KOPT-K1 (cell line): Measurements from ENCODE around the gene CXorf49.
"Not testable (repeated sequence)": the region's sequence is repeated elsewhere in the genome, so short reads cannot be mapped to it uniquely, and the experiment has no call there.

Experiments
- H3K27ac ChIP-seq: fragments of 200-600 bp; sonication (generic); 2 replicates; pipeline ENCODE4 v1.5.1; 2016; ENCODE audit warnings: antibody characterized with exemption, mild to moderate bottlenecking, low read depth, low read length; ENCODE audit not compliant: poor library complexity, severe bottlenecking
- H3K36me3 ChIP-seq: fragments of 200-600 bp; sonication (generic); 2 replicates; pipeline ENCODE4 v1.5.1; 2017; ENCODE audit warnings: antibody characterized with exemption, mild to moderate bottlenecking, low read length, moderate library complexity; ENCODE audit not compliant: insufficient read depth
- H3K9me3 ChIP-seq: fragments of 200-600 bp; sonication (generic); 2 replicates; pipeline ENCODE4 v1.5.1; 2017; ENCODE audit warnings: antibody characterized with exemption, low read length, mild to moderate bottlenecking; ENCODE audit not compliant: insufficient read depth, poor library complexity, severe bottlenecking

Gene CXorf49

DNA sequence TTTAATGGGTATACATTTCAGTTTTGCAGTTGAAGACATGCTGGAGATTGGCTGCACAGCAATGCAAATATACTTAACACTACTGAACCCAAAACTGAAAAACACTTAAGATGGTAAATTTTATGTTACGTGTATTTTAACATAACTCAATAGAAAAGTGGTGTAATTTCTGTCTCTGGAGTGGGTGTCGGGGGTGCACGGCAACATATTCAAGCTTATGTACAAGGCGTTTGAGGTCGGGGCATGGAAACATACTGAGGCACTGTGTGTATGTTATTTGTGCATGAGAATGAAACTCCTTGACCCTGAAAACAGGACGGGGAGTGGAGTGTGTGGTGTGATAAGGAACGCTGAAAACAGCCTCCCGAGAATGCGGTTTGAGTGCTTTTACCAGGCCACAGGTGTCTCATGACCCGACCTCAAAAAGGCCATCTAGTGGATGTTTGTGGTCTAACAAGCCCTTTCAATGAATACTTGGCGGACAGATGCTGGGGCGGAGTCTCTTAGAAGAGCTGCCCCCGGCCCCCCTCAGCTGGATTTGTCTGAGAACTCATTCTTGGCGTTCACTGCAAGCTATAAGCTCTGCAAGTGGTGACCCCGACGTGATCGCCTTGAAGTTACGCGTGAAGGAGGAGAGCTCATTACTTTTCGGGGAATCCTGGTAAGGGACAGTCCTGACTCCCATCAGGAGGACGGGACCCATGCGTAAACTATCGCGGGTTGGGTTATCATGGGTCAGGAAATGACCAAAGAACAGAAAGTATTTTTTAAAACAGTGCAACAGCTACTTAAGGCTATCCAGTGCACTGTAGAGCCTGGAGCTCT lies 21.2 kb downstream of the CXorf49 start:
- H3K36me3 ChIP-seq, H3K27ac ChIP-seq, H3K9me3 ChIP-seq: not testable (repeated sequence)

DNA sequence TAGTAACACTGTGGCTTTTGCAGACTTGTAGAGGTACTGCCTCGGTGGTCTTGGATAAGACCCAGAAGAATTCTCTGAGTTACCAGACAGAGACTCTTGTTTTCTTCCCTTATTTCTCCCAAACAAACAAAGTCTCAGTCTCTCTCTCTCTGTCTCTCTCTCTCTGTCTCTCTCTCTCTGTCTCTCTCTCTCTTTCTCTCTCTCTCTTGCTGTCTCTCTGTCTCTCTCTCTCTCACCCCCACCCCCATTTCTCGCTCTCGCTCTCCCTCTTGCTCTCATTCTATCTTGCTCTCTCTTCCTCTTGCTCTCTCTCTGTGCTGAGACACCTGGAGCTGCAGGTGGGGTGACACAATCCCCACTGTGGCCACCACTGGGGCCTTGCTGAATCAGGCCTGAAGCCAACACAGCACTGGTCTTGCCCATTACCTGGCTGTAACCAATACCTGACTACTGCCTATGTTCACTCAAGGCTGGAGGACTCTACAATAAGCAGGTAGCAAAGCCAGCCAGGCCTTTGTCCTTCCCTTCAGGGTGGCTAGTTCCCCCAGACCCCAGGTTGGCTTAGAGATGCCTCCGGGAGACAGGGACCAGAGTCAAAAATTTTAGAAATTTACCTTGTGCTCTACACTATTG lies 38.4 kb downstream of the CXorf49 start:
- Histone ChIP-seq H3K9me3 (no peaks in the 10 kb centered on the region), H3K36me3 (no peaks in the 10 kb centered on the region), H3K27ac (no peak overlapping the region)

GRCh38 chrX:71677195-71677594 lies 40.9 kb downstream of the CXorf49 start:
- H3K9me3 ChIP-seq, H3K36me3 ChIP-seq, H3K27ac ChIP-seq: not testable (repeated sequence)

DNA sequence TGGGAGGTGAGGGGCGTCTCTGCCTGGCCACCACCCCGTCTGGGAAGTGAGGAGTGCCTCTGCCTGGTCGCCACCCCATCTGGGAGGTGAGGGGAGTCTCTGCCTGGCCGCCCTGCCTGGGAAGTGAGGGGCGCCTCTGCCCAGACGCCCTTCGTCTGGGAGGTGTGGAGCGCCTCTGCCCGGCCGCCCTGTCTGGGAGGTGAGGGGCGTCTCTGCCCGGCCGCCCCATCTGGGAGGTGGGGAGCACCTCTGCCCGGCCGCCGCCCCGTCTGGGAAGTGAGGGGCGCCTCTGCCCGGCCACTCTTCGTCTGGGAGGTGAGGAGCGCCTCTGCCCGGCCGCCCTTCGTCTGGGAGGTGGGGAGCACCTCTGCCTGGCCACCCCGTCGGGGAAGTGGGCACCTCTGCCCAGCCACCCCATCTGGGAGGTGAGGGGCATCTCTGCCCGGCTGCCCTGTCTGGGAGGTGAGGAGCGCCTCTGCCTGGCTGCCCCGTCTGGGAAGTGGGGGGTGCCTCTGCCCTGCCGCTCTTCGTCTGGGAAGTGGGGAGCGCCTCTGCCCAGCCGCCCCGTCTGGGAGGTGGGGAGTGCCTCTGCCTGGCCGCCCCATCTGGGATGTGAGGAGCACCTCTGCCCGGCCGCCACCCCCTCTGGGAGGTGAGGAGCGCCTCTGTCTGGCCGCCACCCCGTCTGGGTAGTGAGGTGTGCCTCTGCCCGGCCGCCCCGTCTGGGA lies 41.9 kb downstream of the CXorf49 start:
- H3K36me3 ChIP-seq, H3K27ac ChIP-seq, H3K9me3 ChIP-seq: not testable (repeated sequence)

- not testable (repeated sequence) for H3K27ac ChIP-seq, H3K36me3 ChIP-seq, H3K9me3 ChIP-seq
Observed at GRCh38 chrX:71675636-71676035, 42.4 kb downstream of the CXorf49 start.

DNA sequence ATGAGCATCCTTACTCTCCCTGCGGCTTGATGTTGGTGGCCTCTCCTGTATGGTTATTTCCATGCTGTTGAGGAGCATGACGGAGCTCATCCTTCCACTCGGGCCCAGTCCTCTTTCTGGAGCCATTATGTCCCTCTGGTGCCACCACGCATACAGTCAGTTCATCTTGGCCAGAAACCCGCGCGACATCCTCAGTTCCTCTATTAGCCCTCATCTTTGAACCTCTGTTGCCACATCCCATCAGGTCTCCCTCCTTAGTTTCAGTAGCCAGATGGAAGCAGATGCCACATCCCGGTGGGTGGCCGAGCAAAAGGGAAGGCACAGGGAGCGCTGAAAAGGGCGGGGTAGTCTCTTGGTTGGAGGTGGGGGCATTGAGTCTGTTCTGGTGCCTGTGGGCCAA lies 46.1 kb downstream of the CXorf49 start:
- Histone ChIP-seq H3K9me3 (no peaks in the 10 kb centered on the region), H3K36me3 (no peaks in the 10 kb centered on the region), H3K27ac (no peak overlapping the region)

DNA sequence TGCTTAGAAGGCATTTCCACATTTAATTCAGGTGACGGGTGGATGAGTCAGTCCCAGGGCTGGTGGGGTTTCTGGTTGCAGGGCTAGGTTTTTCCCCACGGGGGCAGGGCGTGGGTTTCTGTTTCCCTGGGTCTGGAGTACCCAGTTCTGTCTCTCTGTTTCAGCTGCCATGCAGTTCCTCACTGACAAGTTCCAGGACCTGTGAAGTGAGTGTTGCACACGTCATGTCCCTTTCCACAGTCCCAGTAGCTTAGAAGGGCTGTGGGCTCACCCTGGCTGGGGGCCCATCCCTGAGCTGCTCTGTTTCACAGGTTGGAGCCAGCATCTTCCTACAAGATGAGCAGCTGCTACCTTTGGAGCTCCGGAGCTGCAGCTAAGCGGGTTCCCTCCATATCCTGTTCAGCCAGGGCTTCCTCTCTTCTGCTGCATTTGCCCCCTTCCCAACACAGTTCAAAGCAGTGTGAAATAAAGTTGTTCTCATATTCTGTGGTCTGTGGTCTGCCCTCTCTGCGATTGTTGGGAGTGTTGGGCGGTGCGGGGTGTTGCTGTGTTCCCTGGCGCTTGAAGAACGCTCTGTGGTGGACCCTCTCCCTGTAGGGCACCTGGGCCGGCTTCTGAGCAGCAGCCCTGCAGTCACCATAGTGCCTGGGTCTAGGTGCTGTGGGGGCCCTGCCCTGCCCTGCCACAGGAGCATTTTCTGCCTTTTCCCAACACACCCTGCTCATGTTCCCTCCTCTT lies 46.9 kb downstream of the CXorf49 start:
- Histone ChIP-seq H3K9me3 (no peaks in the 10 kb centered on the region), H3K27ac (no peak overlapping the region), H3K36me3 (no peaks in the 10 kb centered on the region)

DNA sequence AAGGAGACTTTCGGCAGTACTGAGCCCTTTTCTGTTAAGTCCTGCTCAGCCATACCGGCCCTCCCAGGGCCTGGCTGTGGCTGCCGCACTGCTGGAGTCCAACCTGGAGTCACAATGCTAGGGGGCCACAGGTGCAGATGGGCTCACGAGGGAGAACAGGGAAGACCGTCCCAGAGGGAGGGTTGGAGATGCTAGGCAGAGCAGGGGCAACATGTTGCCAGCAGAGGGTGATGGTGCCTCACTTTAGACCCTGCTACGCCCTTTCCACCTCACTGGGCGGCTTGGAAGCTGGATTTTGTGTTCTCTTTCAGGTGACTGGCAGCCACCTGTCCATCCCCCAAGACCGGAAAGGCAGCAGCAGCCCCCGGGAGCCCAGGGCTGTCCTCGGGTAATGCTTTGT lies 48.1 kb downstream of the CXorf49 start:
- not testable (repeated sequence) for H3K9me3 ChIP-seq, H3K36me3 ChIP-seq, H3K27ac ChIP-seq

DNA sequence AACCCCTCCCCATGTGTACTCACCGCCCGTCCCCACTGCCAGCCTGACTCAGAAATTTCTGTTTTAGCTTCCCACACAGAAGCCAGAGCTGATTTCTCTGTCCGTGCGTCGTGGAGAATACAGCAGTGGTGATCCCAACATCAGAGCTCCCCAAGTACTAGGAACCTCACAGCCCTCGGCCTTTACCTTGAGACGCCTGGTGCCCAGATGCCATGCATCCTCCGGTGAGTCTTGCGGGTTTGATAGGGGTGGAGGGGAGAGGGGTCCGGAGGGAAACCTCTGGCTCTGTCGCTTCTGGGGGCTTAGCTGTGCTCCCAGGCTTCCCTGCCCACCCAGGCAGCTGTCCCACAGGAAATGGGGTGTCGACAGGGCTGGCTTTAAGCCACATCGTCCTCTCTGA lies 48.6 kb downstream of the CXorf49 start:
- H3K9me3 ChIP-seq: no peaks in the 10 kb centered on the region
- H3K27ac ChIP-seq: no peak overlapping the region
- H3K36me3 ChIP-seq: no peaks in the 10 kb centered on the region

- no peaks in the 10 kb centered on the region for H3K36me3 ChIP-seq
- no peak overlapping the region for H3K27ac ChIP-seq
- H3K9me3 ChIP-seq: no peaks in the 10 kb centered on the region
Observed at GRCh38 chrX:71668248-71668595, 49.9 kb downstream of the CXorf49 start.

GRCh38 chrX:71667328-71668247 lies 50.5 kb downstream of the CXorf49 start, which contains the start of gene LOC101059915:
Gene LOC101059915, plus strand, starts transcription at chrX:71667546.
- no peaks in the 10 kb centered on the region for H3K9me3 ChIP-seq

DNA sequence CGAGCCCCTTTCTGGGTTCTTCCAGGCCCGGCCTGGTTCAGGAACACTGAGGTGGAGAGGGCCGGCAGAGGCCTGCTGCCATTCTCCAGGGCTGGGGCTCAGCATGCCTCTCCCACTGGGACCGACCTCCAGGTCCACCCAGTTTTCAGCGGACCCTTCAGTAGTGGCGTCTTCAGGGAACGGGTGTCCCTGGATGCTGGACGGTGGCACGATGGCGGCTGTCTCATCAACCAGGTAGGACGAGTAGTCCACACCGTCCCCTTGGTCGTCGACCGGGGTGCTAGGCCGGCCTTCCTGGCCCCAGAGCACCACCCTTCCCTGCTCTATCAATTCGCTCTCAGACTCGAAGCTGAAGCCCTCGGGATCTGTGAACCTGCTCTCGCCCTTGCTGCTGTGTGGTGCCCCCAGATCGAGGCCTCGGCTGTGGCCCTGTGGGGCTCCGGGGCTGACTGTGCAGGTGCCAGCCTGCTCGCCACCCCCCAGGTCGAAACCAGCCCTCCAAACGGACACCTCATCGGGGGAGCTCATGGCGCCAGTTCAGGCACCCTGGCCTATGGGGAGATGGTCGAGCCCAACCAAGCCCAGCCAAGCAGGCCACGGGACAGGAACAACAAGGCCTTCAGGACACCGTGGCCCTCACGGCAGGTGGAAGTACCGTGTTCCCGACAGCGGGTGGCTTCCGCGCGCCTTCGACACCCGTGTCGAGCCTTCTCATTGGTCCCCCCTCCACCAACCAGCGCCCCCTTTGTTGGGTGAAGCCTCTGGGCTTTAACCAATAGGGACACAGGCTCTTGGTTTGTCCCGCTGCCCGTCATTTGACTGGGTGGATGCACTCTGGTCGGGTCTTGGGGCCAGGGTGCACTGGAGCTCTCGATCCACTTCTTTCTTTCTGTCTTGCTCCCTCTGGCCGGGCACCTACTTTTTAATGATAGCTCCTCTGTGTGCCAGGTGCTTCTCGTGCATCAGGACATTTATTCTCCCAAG lies 51.6 kb downstream of the CXorf49 start:
- H3K27ac ChIP-seq: no peak overlapping the region
- H3K36me3 ChIP-seq: no peaks in the 10 kb centered on the region
- H3K9me3 ChIP-seq: no peaks in the 10 kb centered on the region

More at GRCh38 chrX:71667328-71668247, 50.5 kb downstream of the CXorf49 start, which contains the start of gene LOC101059915:
- no peak within 1 kb of the TSS for H3K27ac ChIP-seq
- H3K36me3 ChIP-seq: no peaks in the 10 kb centered on the region

DNA sequence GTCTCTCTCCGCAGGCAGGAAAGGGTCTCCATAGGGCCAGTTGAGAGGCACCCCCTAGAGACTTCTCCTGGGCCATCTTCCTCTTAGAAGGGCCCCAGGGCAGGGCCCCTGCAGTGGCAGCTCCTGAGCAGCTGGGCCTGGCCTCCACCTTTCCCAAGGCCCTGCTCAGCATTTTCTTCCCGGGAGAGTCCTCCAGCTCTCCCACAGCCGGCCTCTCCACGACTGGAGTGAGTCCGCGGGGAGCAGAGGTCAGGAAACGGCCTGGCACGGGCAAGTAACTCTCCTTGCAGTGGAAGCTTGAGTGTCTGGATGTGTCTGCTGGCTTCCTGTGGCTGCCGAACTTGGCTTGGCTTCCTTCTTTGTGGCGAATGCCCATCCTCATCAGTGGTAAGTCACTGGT lies 52.3 kb downstream of the CXorf49 start:
- Histone ChIP-seq H3K9me3 (no peaks in the 10 kb centered on the region), H3K36me3 (no peaks in the 10 kb centered on the region), H3K27ac (no peak overlapping the region)
